ENCODE results near the gene ZKSCAN5.
"Not testable (repeated sequence)": the region's sequence is repeated elsewhere in the genome, so short reads cannot be mapped to it uniquely, and the experiment has no call there.

The ZKSCAN5 gene

DNA sequence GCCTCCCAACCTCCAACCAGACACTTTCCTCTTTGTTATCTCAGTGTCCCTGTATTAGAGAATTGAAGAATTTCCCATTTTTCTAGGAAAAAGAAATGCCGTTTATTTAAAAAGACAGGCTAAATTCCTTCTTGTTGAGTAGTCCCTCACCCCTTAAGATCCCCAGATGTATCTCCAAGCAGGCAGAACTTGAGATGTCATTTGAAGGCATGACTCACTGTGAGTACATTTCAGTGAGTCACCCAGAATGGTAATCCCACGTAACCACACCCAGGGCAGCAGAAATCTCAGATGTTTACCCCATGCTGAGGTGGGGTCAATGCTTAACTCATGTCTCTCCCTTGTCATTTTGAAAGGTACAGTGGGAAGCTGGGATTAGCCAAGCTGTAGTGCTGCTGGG lies 58.4 kb downstream of the ZKSCAN5 start:
- Histone ChIP-seq H3K27ac (ENCODE audit: insufficient read depth in 1 of 2, low read depth in 1 of 2, low read length in 2 of 2, poor library complexity in 1 of 2, severe bottlenecking in 2 of 2) (peak overlapping the region in 1 of 2 experiments; percentile 43), H3K27me3 (replicated peaks in 2 of 5; ENCODE audit: control insufficient read depth in 4 of 5, insufficient read depth in 5 of 5, low read length in 4 of 5) (no peaks in the 10 kb centered on the region), H3K9me3 (ENCODE audit: control extremely low read depth in 1 of 5, control insufficient read depth in 4 of 5, insufficient read depth in 2 of 5, low read depth in 1 of 5, low read length in 4 of 5) (no peaks in the 10 kb centered on the region), H3K4me1 (ENCODE audit: control extremely low read depth in 1 of 4, control insufficient read depth in 4 of 4, insufficient read depth in 4 of 4, low read length in 3 of 4) (peaks cover 0 to 11% (median 8%) of the 10 kb centered on the region in 4 experiments), H3K36me3 (ENCODE audit: control insufficient read depth in 4 of 4, insufficient read depth in 4 of 4, low read length in 3 of 4) (peaks cover 25 to 60% (median 52%) of the 10 kb centered on the region in 4 experiments), H3K4me3 (ENCODE audit: control insufficient read depth in 1 of 7, extremely low read depth in 1 of 7, insufficient read depth in 4 of 7, low read depth in 2 of 7, low read length in 6 of 7) (no peak overlapping the region)
- WGBS (ENCODE audit: insufficient coverage) = 94% methylated on average over 2 of the region's 2 CpGs
- ChIA-PET CTCF (no interaction called here), POLR2A (interaction anchor here (0.7 kb wide), 1 partner anchor 53 kb away, joined by 3 read pairs; no protein-coding TSS in a partner anchor)
- peak in 2 of 3 donors; percentile 18 to 31 for DNase-seq

DNA sequence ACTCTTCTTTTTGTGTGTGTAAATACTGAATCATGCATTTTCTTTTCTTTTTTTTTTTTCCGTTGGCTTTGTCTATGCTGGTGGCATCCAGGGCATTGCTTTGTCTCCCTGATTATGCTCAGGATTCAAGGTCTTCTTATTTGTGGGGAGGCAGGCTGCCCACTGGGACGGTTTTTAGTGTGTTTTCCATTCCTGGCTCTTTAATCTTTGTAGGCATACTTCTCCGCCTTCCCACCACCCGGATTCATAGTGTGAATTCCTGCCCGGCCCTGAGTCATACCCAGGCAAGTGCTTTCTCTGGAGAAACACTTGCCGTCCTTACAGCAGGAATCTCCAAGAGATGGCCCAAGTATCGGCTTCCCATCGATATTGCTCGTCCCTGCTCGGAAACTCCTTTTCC lies 59.2 kb downstream of the ZKSCAN5 start:
- WGBS (ENCODE audit: insufficient coverage) = 96% methylated on average over 7 of the region's 10 CpGs
- POLR2A ChIA-PET = interaction anchor here (0.7 kb wide), 1 partner anchor 52 kb away, joined by 3 read pairs; no protein-coding TSS in a partner anchor
- H3K27me3 ChIP-seq (replicated peaks in 2 of 5; ENCODE audit: control insufficient read depth in 4 of 5, insufficient read depth in 5 of 5, low read length in 4 of 5) = no peaks in the 10 kb centered on the region
- H3K9me3 ChIP-seq (ENCODE audit: control extremely low read depth in 1 of 5, control insufficient read depth in 4 of 5, insufficient read depth in 2 of 5, low read depth in 1 of 5, low read length in 4 of 5) = no peaks in the 10 kb centered on the region
- H3K4me1 ChIP-seq (ENCODE audit: control extremely low read depth in 1 of 4, control insufficient read depth in 4 of 4, insufficient read depth in 4 of 4, low read length in 3 of 4) = peaks cover 0 to 8% (median 6%) of the 10 kb centered on the region in 4 experiments
- H3K4me3 ChIP-seq (ENCODE audit: control insufficient read depth in 1 of 7, extremely low read depth in 1 of 7, insufficient read depth in 4 of 7, low read depth in 2 of 7, low read length in 6 of 7) = no peak overlapping the region
- CTCF ChIA-PET = no interaction called here
- peaks cover 27 to 60% (median 52%) of the 10 kb centered on the region in 4 experiments for H3K36me3 ChIP-seq (ENCODE audit: control insufficient read depth in 4 of 4, insufficient read depth in 4 of 4, low read length in 3 of 4)
- DNase-seq = no peak
- H3K27ac ChIP-seq (ENCODE audit: insufficient read depth in 1 of 2, low read depth in 1 of 2, low read length in 2 of 2, poor library complexity in 1 of 2, severe bottlenecking in 2 of 2) = no peak overlapping the region

DNA sequence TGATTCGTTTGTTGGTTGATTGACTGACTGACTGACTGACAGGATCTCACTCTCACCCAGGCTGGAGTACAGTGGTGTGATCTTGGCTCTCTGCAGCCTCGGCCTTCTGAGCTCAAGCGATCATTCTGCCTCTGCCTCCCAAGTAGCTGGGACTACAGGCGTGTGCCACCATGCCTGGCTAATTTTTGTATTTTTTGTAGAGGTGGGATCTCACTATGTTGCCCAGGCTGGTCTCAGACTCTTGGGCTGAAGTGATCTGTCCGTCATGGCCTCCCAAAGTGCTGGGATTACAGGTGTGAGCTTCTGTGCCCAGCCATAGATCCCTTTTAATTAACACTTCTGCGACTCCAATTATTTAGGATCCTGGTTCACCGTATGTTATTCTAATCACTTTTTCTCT lies 64.3 kb downstream of the ZKSCAN5 start:
- H3K4me1 ChIP-seq (ENCODE audit: control extremely low read depth in 1 of 4, control insufficient read depth in 4 of 4, insufficient read depth in 4 of 4, low read length in 3 of 4); H3K9me3 ChIP-seq (ENCODE audit: control extremely low read depth in 1 of 5, control insufficient read depth in 4 of 5, insufficient read depth in 2 of 5, low read depth in 1 of 5, low read length in 4 of 5); POLR2A ChIA-PET; H3K27me3 ChIP-seq (replicated peaks in 2 of 5; ENCODE audit: control insufficient read depth in 4 of 5, insufficient read depth in 5 of 5, low read length in 4 of 5); H3K27ac ChIP-seq (ENCODE audit: insufficient read depth in 1 of 2, low read depth in 1 of 2, low read length in 2 of 2, poor library complexity in 1 of 2, severe bottlenecking in 2 of 2); DNase-seq; H3K4me3 ChIP-seq (ENCODE audit: control insufficient read depth in 1 of 7, extremely low read depth in 1 of 7, insufficient read depth in 4 of 7, low read depth in 2 of 7, low read length in 6 of 7); CTCF ChIA-PET: not testable (repeated sequence)
- 100% methylated on average over 4 of the region's 7 CpGs for WGBS (ENCODE audit: insufficient coverage)
- peaks cover 26 to 63% (median 46%) of the 10 kb centered on the region in 4 experiments for H3K36me3 ChIP-seq (ENCODE audit: control insufficient read depth in 4 of 4, insufficient read depth in 4 of 4, low read length in 3 of 4)

DNA sequence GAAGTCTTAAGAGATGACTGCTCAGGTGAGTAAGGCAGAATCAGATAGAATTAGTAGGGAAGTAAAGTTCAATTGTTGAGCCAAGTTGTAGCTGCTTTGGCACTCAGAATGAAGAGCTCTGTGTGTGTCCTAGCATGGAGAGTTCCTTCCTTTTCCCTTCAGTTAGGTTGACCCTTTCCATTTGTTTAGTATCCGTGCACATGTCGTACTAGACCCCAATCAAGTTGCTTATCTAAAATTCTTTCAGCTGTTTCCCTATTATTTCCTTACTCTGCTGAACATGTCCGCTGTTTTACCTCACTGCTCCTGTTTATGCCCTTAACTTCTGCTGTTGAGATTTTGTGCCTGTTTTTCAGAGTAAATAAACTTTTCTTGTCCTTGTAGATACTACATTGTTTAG lies 67.3 kb downstream of the ZKSCAN5 start:
- Histone ChIP-seq H3K27ac (ENCODE audit: insufficient read depth in 1 of 2, low read depth in 1 of 2, low read length in 2 of 2, poor library complexity in 1 of 2, severe bottlenecking in 2 of 2) (no peak overlapping the region), H3K36me3 (ENCODE audit: control insufficient read depth in 4 of 4, insufficient read depth in 4 of 4, low read length in 3 of 4) (peaks cover 5 to 43% (median 29%) of the 10 kb centered on the region in 4 experiments), H3K4me3 (ENCODE audit: control insufficient read depth in 1 of 7, extremely low read depth in 1 of 7, insufficient read depth in 4 of 7, low read depth in 2 of 7, low read length in 6 of 7) (no peak overlapping the region), H3K9me3 (ENCODE audit: control extremely low read depth in 1 of 5, control insufficient read depth in 4 of 5, insufficient read depth in 2 of 5, low read depth in 1 of 5, low read length in 4 of 5) (no peaks in the 10 kb centered on the region), H3K4me1 (ENCODE audit: control extremely low read depth in 1 of 4, control insufficient read depth in 4 of 4, insufficient read depth in 4 of 4, low read length in 3 of 4) (no peaks in the 10 kb centered on the region), H3K27me3 (replicated peaks in 2 of 5; ENCODE audit: control insufficient read depth in 4 of 5, insufficient read depth in 5 of 5, low read length in 4 of 5) (no peaks in the 10 kb centered on the region)
- ChIA-PET CTCF (interaction anchor here (1.0 to 1.5 kb wide), 2 partner anchors 13 to 46 kb away, joined by 4 to 6 read pairs; partner anchors contain the start of gene ZNF655), POLR2A (no interaction called here)
- WGBS (ENCODE audit: insufficient coverage) = 96% methylated on average over 3 of the region's 3 CpGs
- DNase-seq = no peak

DNA sequence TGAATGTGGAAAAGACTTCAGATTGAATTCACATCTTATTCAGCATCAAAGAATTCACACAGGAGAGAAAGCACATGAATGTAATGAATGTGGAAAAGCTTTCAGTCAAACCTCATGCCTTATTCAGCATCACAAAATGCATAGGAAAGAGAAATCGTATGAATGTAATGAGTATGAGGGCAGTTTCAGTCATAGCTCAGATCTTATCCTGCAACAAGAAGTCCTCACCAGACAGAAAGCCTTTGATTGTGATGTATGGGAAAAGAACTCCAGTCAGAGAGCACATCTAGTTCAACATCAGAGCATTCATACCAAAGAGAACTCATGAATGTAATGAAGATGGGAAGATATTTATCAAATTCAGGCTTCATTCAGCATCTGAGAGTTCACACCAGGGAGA lies 68.8 kb downstream of the ZKSCAN5 start:
- Histone ChIP-seq H3K4me1 (ENCODE audit: control extremely low read depth in 1 of 4, control insufficient read depth in 4 of 4, insufficient read depth in 4 of 4, low read length in 3 of 4) (no peaks in the 10 kb centered on the region), H3K27ac (ENCODE audit: insufficient read depth in 1 of 2, low read depth in 1 of 2, low read length in 2 of 2, poor library complexity in 1 of 2, severe bottlenecking in 2 of 2) (no peak overlapping the region), H3K27me3 (replicated peaks in 2 of 5; ENCODE audit: control insufficient read depth in 4 of 5, insufficient read depth in 5 of 5, low read length in 4 of 5) (no peaks in the 10 kb centered on the region), H3K36me3 (ENCODE audit: control insufficient read depth in 4 of 4, insufficient read depth in 4 of 4, low read length in 3 of 4) (peaks cover 5 to 43% (median 28%) of the 10 kb centered on the region in 4 experiments), H3K9me3 (ENCODE audit: control extremely low read depth in 1 of 5, control insufficient read depth in 4 of 5, insufficient read depth in 2 of 5, low read depth in 1 of 5, low read length in 4 of 5) (no peaks in the 10 kb centered on the region), H3K4me3 (ENCODE audit: control insufficient read depth in 1 of 7, extremely low read depth in 1 of 7, insufficient read depth in 4 of 7, low read depth in 2 of 7, low read length in 6 of 7) (no peak overlapping the region)
- ChIA-PET POLR2A (interaction anchor here (0.8 to 1.1 kb wide), 2 partner anchors 15 to 337 kb away, joined by 3 to 4 read pairs; partner anchors contain the start of gene ZNF655), CTCF (interaction anchor here (1.5 kb wide), 1 partner anchor 15 kb away, joined by 6 read pairs; the partner anchor contains the start of gene ZNF655)
- WGBS (ENCODE audit: insufficient coverage) = no CpG with 5 or more reads among the region's 1 CpG
- no peak for DNase-seq

DNA sequence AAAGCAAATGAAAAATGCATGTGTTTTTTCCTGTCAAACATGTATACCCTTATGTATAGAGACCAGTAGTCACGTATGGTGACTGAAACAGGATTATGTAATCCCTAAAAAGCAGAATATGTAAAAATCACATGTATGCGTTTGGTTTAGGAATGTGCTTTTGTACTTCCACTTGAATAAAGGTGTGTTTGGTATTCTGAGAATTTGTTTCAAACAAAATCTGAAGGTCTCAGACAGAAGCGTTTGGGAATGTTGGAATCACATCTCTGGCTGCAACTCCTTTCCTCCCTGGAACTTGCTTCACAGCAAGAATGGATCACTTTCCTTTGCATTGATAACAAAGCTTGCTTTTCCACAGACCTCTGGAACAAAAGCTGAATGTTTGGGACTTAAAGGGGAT lies 71.8 kb downstream of the ZKSCAN5 start:
- POLR2A ChIA-PET = no interaction called here
- CTCF ChIA-PET = interaction anchor here (1.7 to 2.1 kb wide), 2 partner anchors 18 to 51 kb away, joined by 6 to 7 read pairs; partner anchors contain the start of gene ZNF655
- H3K27me3 ChIP-seq (replicated peaks in 2 of 5; ENCODE audit: control insufficient read depth in 4 of 5, insufficient read depth in 5 of 5, low read length in 4 of 5) = peaks cover 0 to 2% (median 0%) of the 10 kb centered on the region in 5 experiments
- 100% methylated on average over 2 of the region's 3 CpGs for WGBS (ENCODE audit: insufficient coverage)
- H3K4me3 ChIP-seq (ENCODE audit: control insufficient read depth in 1 of 7, extremely low read depth in 1 of 7, insufficient read depth in 4 of 7, low read depth in 2 of 7, low read length in 6 of 7) = no peak overlapping the region
- no peaks in the 10 kb centered on the region for H3K9me3 ChIP-seq (ENCODE audit: control extremely low read depth in 1 of 5, control insufficient read depth in 4 of 5, insufficient read depth in 2 of 5, low read depth in 1 of 5, low read length in 4 of 5)
- H3K4me1 ChIP-seq (ENCODE audit: control extremely low read depth in 1 of 4, control insufficient read depth in 4 of 4, insufficient read depth in 4 of 4, low read length in 3 of 4) = peaks cover 2 to 16% (median 11%) of the 10 kb centered on the region in 4 experiments
- peaks cover 4 to 27% (median 16%) of the 10 kb centered on the region in 4 experiments for H3K36me3 ChIP-seq (ENCODE audit: control insufficient read depth in 4 of 4, insufficient read depth in 4 of 4, low read length in 3 of 4)
- DNase-seq = no peak
- H3K27ac ChIP-seq (ENCODE audit: insufficient read depth in 1 of 2, low read depth in 1 of 2, low read length in 2 of 2, poor library complexity in 1 of 2, severe bottlenecking in 2 of 2) = no peak overlapping the region

DNA sequence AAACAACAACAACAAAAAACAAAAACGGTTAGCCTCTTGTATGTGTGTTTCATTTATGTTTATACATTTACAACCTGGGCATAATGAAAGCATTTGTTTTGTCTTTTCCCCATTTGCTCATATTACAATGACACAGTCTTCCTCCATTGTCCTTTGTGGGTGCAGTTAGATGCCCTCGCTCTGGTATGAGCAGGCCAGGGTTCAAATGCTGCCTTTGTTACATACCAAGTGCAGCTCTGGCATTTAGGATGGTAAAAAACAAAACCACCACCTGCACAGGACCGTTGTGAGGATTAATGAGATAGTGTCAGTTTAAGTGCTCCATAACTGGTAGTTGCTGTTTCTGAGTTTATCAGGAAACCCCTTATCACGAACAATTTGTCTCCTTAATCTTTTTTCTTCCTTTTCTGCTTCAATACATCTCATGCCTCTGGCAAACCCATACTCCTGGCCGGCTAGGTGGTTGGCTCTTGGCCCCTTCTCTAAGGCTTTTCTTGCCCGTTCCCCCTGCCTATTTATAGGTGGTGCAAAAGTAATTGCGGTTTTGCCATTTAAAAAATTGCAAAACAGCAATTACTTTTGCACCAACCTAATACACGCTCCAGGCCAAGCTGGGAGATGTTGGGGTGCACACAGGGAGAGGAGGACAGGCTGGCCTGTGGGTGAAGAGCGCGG lies 75.0 kb downstream of the ZKSCAN5 start:
- DNase-seq = peak in 1 of 3 donors; percentile 19
- CTCF ChIA-PET = interaction anchor here (0.8 to 1.8 kb wide), 4 partner anchors 9 to 53 kb away, joined by 3 to 9 read pairs (median 4); no protein-coding TSS in a partner anchor
- POLR2A ChIA-PET = interaction anchor here (0.5 to 1.2 kb wide), 2 partner anchors 20 to 89 kb away, joined by 3 read pairs; no protein-coding TSS in a partner anchor
- peak overlapping the region in 6 of 7 experiments; percentile 54 to 84 (median 77) for H3K4me3 ChIP-seq (ENCODE audit: control insufficient read depth in 1 of 7, extremely low read depth in 1 of 7, insufficient read depth in 4 of 7, low read depth in 2 of 7, low read length in 6 of 7)
- H3K9me3 ChIP-seq (ENCODE audit: control extremely low read depth in 1 of 5, control insufficient read depth in 4 of 5, insufficient read depth in 2 of 5, low read depth in 1 of 5, low read length in 4 of 5) = no peaks in the 10 kb centered on the region
- H3K4me1 ChIP-seq (ENCODE audit: control extremely low read depth in 1 of 4, control insufficient read depth in 4 of 4, insufficient read depth in 4 of 4, low read length in 3 of 4) = peaks cover 2 to 16% (median 11%) of the 10 kb centered on the region in 4 experiments
- no peak overlapping the region for H3K27ac ChIP-seq (ENCODE audit: insufficient read depth in 1 of 2, low read depth in 1 of 2, low read length in 2 of 2, poor library complexity in 1 of 2, severe bottlenecking in 2 of 2)
- peaks cover 0 to 7% (median 3%) of the 10 kb centered on the region in 5 experiments for H3K27me3 ChIP-seq (replicated peaks in 2 of 5; ENCODE audit: control insufficient read depth in 4 of 5, insufficient read depth in 5 of 5, low read length in 4 of 5)
- H3K36me3 ChIP-seq (ENCODE audit: control insufficient read depth in 4 of 4, insufficient read depth in 4 of 4, low read length in 3 of 4) = peaks cover 0 to 2% (median 0%) of the 10 kb centered on the region in 4 experiments
- 55% methylated on average over 5 of the region's 10 CpGs for WGBS (ENCODE audit: insufficient coverage)

Data from common myeloid progenitor, CD34-positive (primary cell).